Measurements from ENCODE around the gene LYST. TPM values are rescaled to one million over a fixed set of nuclear protein-coding genes. Genes with fewer than 3 reads are reported as not detected.

Gene LYST
- total RNA-seq, 8 experiments from 2014 or later: 9.1 to 28.5 (median 17.4) TPM

DNA sequence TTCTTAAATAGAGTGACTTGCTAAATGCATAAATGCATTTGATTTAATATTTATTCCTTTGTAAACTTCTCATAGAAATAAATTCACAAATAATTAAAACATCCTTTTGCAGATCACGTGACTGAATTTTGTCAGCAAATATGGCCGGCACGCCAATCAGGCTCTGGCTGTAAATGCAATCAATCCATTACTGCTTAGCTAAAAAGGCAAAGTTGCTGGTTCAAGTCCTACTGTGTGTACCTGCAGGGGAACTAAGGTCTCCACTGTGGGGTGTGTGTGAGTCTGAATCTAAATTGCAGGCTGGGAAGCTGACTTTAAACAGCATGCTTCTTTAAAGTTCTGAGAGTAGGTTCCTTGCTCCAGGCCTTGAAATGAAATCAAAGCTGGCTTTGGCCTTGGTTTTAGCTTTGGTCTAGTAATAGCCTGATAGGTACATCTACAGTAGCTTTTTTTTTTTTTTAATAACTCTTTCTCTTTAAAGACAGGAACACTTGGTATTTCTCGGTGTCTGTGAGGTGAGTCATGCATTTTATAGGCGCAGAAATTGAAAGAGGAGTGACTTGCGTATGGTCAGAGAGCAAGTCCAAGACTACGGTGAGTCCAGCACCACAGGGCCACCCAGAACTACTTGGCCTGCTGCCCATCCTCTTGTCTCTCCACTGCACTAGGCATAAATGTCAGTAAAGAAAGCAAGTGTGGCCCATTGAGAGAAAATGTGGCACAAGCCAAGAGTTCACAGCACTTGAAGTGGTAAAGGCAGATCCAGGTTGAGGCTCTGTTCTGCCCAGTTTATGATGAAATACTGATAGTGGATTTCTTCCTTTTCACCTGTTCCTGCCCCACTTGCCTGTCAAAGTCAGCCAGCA is 36.2 kb upstream of the LYST start:
- Histone ChIP-seq H3K4me3 (no peak overlapping the region), H3K27ac (no peak overlapping the region), H3K4me1 (replicated peaks in 1 of 2) (peaks cover 0 to 3% of the 10 kb centered on the region in 2 donors)
- WGBS, 10 experiments: 28 to 100% (median 76%) methylated on average over 2 to 7 of the region's 7 CpGs
- in situ Hi-C loops (cut with MboI; ENCODE audit: low pct_unique_long_range_greater_than_20kb in 2 of 9, low sequenced_read_pairs in 9 of 9, unreplicated experiment in 9 of 9): no loop called here
- ATAC-seq (replicated peaks in 6 of 8): peak in 7 of 8 experiments; percentile 31 to 95 (median 58)

DNA sequence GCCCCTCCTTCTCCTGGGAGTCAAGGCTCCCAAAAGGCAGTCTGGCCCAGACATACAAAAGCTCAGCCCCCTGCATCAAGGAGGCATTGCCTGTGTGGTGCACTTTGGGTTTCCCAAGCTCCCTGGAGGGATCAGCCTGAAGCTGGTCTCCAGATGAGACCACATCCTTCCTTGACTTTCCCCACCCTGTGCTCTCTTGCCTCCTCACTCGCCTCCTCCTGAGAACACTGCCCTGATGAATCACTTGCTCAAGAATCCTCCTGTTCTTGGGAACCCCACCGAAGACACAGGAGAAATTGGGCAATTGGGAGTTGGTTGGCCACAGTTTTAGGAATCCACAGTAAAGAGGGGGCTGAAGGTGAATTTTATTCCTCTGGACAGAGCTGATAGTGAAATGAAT is 34.8 kb upstream of the LYST start:
- Histone ChIP-seq H3K4me3 (no peak overlapping the region), H3K4me1 (replicated peaks in 1 of 2) (peaks cover 0 to 3% of the 10 kb centered on the region in 2 donors), H3K27ac (no peak overlapping the region)
- peak in 1 of 8 experiments; percentile 34 for ATAC-seq (replicated peaks in 6 of 8)
- in situ Hi-C loops (cut with MboI; ENCODE audit: low pct_unique_long_range_greater_than_20kb in 2 of 9, low sequenced_read_pairs in 9 of 9, unreplicated experiment in 9 of 9): no loop called here
- WGBS, 10 experiments: 0 to 100% (median 84%) methylated on average over 1 to 2 of the region's 2 CpGs; no CpG with 5 or more reads in 2 of the 10 experiments

DNA sequence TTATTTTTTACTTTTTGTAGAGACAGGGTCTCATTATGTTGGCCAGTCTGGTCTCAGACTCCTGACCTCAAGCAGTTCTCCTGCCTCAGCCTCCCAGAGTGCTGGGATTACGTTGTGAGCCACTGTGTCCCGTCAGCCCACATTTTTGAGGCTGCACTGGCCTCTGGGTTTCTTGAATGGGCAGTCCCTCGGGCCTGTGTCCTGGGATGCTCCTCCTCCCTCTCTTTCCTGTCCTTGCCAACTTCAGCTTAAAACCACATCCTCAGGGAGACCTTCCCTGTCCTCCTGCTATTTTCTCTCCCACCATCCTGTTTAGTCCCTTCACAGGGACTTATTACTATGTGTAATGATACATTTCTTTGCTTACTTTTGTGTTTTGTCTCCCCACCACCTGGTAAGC is 31.4 kb upstream of the LYST start:
- Histone ChIP-seq H3K27ac (no peak overlapping the region), H3K4me1 (replicated peaks in 1 of 2) (peaks cover 0 to 3% of the 10 kb centered on the region in 2 donors), H3K4me3 (no peak overlapping the region)
- in situ Hi-C loops (cut with MboI; ENCODE audit: low pct_unique_long_range_greater_than_20kb in 2 of 9, low sequenced_read_pairs in 9 of 9, unreplicated experiment in 9 of 9): no loop called here
- WGBS, 10 experiments: 17 to 70% (median 55%) methylated on average over 1 to 3 of the region's 3 CpGs; no CpG with 5 or more reads in 6 of the 10 experiments
- ATAC-seq (replicated peaks in 6 of 8): no peak

DNA sequence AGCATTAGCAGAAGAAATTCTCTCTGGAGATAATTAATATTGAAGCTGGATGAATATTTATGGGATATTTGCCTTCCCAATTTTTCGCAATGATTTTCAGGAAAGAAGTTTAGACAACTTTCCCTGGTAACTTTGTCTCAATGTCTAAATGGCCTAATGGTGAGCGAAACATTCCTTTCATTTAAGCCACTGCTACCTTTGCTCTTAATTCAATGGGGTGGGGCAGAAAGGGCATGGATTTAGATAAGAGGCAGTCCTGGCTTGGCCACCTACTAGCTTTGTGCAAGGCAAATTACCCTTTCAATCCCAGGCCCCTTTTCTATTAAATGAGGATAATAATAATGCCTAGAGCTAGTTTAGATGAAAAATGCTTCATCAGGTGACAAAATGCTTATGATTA is 27.1 kb upstream of the LYST start:
- H3K4me3 ChIP-seq: no peak overlapping the region
- in situ Hi-C loops (cut with MboI; ENCODE audit: low pct_unique_long_range_greater_than_20kb in 2 of 9, low sequenced_read_pairs in 9 of 9, unreplicated experiment in 9 of 9): no loop called here
- H3K4me1 ChIP-seq (replicated peaks in 1 of 2): no peaks in the 10 kb centered on the region
- whole genome bisulfite sequencing, 10 experiments: 52 to 100% (median 100%) methylated on average over 1 to 2 of the region's 2 CpGs
- H3K27ac ChIP-seq: no peak overlapping the region
- no peak for ATAC-seq (replicated peaks in 6 of 8)

DNA sequence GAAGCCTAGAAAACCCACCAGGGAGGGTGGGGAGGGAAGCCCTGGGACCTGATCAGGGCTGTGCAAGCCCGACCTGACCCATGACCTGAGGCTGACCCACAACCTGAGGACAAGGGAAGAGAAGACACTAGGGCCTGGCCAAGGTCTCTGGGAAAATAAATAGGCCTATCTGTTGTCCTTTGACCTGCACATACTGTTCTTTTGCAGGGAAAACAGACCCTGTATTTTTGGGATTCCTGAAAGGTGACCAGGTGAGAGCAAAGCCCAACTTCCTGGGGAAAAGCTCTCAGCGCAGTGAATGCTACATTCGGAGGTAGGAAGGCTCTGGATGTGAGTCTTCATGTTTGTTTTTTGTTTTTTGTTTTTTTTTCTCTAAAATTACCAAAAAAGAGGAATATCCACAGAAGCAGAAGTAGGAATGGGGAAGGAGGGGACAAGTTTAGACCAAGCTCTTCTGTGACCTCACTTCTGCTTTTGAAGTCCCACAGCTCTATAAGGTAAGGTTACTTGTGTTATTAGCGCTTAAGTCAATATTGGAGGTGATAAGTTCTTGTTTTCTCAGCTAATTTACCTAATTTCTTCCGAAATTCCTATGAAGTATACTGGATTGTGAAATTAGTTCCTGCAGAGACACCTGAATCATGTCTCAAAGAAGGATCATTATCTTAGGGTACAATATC is 26.2 kb upstream of the LYST start:
- WGBS, 10 experiments: 80 to 98% (median 91%) methylated on average over 1 to 5 of the region's 5 CpGs
- no peak for ATAC-seq (replicated peaks in 6 of 8)
- in situ Hi-C loops (cut with MboI; ENCODE audit: low pct_unique_long_range_greater_than_20kb in 2 of 9, low sequenced_read_pairs in 9 of 9, unreplicated experiment in 9 of 9): no loop called here
- H3K27ac ChIP-seq: no peak overlapping the region
- H3K4me1 ChIP-seq (replicated peaks in 1 of 2): no peaks in the 10 kb centered on the region
- H3K4me3 ChIP-seq: no peak overlapping the region

DNA sequence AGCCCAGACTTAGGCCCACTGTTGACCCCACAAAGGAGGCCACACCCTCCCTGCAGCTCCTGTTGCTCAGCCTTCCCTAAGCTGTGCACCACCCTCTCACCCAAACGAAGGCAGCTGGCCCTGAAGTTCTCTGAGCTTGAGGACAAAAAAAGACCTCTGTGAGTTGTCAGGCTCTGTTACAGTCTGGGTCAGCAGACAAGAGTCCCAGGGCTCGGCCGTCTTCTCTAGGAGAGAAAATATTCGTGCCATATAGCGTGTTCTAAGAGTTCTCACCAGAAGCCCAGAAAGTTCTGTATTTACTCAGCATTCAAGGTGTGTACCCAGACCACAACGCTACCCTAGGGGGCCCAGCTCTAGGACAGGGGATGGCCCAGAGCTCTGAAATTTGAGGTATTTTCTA is 25.5 kb upstream of the LYST start:
- Histone ChIP-seq H3K4me1 (replicated peaks in 1 of 2) (no peaks in the 10 kb centered on the region), H3K4me3 (no peak overlapping the region), H3K27ac (no peak overlapping the region)
- peak in 3 of 8 experiments; percentile 25 to 65 (median 41) for ATAC-seq (replicated peaks in 6 of 8)
- 60 to 84% (median 81%) methylated on average over 1 to 6 of the region's 6 CpGs; no CpG with 5 or more reads in 3 of the 10 experiments for WGBS, 10 experiments
- in situ Hi-C loops (cut with MboI; ENCODE audit: low pct_unique_long_range_greater_than_20kb in 2 of 9, low sequenced_read_pairs in 9 of 9, unreplicated experiment in 9 of 9): no loop called here

DNA sequence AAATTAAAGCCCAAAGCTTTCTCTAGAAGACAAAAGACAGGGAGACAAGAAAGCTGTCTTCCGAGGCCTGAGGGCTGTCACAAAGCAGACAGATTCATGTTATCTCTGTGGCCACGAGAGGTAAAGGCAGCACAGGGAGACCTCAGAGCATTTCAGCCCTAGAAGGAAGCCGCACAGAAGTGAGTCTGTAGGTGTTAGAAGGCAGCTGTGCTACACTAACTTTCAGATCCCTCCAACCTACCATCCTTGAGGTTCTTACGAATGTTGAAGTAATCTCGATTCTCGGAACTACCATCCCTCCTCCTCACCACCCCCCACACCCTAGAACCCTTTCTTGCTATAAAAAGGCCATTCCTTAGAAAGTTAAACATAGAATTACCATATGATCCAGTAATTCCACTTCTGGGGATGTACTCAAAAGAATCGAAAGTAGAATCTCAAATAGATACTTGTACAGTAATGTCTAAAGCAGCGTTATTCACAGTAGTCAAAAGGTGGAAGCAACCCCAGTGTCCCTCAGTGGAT is 21.5 kb upstream of the LYST start:
- in situ Hi-C loops (cut with MboI; ENCODE audit: low pct_unique_long_range_greater_than_20kb in 2 of 9, low sequenced_read_pairs in 9 of 9, unreplicated experiment in 9 of 9): no loop called here
- no peak overlapping the region for H3K27ac ChIP-seq
- no peaks in the 10 kb centered on the region for H3K4me1 ChIP-seq (replicated peaks in 1 of 2)
- no peak for ATAC-seq (replicated peaks in 6 of 8)
- no peak overlapping the region for H3K4me3 ChIP-seq
- WGBS, 10 experiments: 59 to 94% (median 88%) methylated on average over 2 to 8 of the region's 8 CpGs

DNA sequence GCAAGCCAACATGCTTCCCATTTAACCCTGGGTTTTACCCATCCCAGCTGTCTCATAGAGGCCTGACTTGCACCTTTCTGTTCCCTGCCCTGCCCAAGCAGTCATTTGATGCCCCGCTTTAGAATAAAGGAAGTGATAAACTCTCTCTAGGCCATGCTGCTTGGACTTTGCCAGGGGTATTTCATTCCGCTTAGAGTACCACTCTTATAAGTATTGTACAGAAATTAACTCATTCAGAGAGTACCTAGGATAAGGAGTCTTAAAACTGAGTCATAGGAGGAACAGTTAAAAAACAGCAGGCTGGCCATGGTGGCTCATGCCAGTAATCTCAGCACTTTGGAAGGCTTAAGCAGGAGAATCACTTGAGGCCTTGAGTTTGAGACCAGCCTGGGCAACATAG is 21.0 kb upstream of the LYST start:
- in situ Hi-C loops (cut with MboI; ENCODE audit: low pct_unique_long_range_greater_than_20kb in 2 of 9, low sequenced_read_pairs in 9 of 9, unreplicated experiment in 9 of 9): no loop called here
- WGBS, 10 experiments: 83 to 92% (median 88%) methylated on average over 1 to 2 of the region's 2 CpGs; no CpG with 5 or more reads in 5 of the 10 experiments
- H3K4me1 ChIP-seq (replicated peaks in 1 of 2): no peaks in the 10 kb centered on the region
- ATAC-seq (replicated peaks in 6 of 8): no peak
- H3K4me3 ChIP-seq: no peak overlapping the region
- no peak overlapping the region for H3K27ac ChIP-seq

DNA sequence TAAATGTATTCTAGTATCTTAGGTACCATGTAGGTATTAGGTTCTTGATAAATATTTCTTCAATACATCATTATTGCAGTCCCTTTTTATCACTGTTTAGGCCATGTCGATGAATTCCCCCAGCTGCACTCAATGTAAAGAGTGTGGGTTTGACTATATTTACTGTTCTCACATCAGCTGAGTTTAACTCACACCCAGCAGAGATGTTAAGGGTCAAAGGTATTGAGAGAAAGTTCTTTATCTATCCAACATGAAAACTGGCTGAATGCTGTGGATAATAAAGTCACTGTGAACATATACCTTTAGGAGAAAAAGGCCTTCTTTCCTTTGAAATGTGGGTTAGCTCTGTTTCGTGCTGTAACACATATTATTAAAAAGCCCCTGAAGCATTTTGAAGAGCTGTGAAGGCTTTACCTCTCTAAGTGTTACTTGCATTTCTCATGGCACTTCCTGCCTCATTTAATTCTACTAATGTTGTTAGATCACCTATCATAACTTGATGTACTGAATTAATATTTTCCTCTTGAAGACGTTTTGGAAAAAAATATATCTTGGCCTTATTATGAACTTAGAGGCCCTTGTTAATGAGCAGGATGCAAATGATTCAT is 19.1 kb upstream of the LYST start:
- H3K27ac ChIP-seq: no peak overlapping the region
- WGBS, 10 experiments: 17 to 83% (median 67%) methylated on average over 2 to 3 of the region's 3 CpGs; no CpG with 5 or more reads in 2 of the 10 experiments
- no peaks in the 10 kb centered on the region for H3K4me1 ChIP-seq (replicated peaks in 1 of 2)
- no peak overlapping the region for H3K4me3 ChIP-seq
- no peak for ATAC-seq (replicated peaks in 6 of 8)
- in situ Hi-C loops (cut with MboI; ENCODE audit: low pct_unique_long_range_greater_than_20kb in 2 of 9, low sequenced_read_pairs in 9 of 9, unreplicated experiment in 9 of 9): no loop called here

DNA sequence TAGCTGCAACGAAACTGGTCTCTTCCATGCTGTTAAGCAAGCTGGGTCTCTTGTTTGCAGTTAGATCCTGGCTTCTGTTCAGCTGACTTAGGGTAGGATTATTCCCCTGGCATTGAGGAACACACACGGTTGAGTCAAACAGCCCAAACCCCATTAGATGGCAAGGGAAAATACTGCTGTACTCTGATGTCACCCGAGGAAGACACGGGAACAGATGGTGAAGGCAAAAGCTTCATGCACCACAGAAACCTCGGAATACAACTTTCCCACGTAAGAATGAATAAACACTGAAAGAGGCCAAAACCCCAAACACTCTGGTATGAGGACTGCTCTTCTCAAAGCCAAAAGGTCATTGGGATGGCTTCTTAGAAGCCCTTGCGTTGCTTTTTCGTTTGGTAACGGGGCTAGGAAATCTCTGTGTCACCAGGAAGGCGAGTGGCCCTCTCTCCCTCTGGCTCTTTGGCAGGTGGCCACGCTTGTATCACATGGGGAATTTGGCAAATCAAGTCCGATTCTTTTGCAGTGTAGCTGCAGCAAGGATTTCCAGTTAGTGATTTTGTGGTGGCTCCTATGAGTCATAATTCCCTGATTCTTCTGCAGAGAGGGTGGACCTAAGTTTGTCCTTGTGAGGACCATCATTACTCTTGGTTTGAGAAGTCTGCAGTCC is 16.7 kb upstream of the LYST start:
- H3K4me1 ChIP-seq (replicated peaks in 1 of 2): no peaks in the 10 kb centered on the region
- in situ Hi-C loops (cut with MboI; ENCODE audit: low pct_unique_long_range_greater_than_20kb in 2 of 9, low sequenced_read_pairs in 9 of 9, unreplicated experiment in 9 of 9): no loop called here
- ATAC-seq (replicated peaks in 6 of 8): peak in 3 of 8 experiments; percentile 70 to 91 (median 89)
- H3K27ac ChIP-seq: no peak overlapping the region
- 10 to 91% (median 46%) methylated on average over 3 to 12 of the region's 12 CpGs; no CpG with 5 or more reads in 2 of the 10 experiments for whole genome bisulfite sequencing, 10 experiments
- no peak overlapping the region for H3K4me3 ChIP-seq

DNA sequence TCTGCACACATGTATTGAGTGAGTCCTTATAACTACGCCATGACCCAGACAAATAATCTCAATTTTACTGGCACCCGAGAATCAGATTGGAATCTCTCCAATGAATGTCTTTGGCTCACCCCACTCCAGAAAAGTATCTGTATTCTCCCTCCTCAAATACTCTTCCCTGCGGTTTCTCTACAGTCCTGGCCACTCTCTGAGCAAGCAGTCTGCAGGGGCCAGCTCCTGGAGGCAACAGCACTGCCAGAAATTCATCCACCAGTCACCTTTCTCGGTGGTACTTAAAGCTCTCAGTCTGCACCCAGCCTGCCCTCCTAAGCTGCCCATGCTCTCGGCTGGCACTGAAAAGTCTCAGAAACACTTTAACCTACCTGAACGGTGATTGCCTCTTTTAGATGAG is 16.1 kb upstream of the LYST start:
- in situ Hi-C loops (cut with MboI; ENCODE audit: low pct_unique_long_range_greater_than_20kb in 2 of 9, low sequenced_read_pairs in 9 of 9, unreplicated experiment in 9 of 9): no loop called here
- ATAC-seq (replicated peaks in 6 of 8): no peak
- WGBS, 10 experiments: 64 to 100% (median 89%) methylated on average over 1 to 6 of the region's 6 CpGs; no CpG with 5 or more reads in 2 of the 10 experiments
- no peak overlapping the region for H3K27ac ChIP-seq
- H3K4me3 ChIP-seq: no peak overlapping the region
- no peaks in the 10 kb centered on the region for H3K4me1 ChIP-seq (replicated peaks in 1 of 2)

DNA sequence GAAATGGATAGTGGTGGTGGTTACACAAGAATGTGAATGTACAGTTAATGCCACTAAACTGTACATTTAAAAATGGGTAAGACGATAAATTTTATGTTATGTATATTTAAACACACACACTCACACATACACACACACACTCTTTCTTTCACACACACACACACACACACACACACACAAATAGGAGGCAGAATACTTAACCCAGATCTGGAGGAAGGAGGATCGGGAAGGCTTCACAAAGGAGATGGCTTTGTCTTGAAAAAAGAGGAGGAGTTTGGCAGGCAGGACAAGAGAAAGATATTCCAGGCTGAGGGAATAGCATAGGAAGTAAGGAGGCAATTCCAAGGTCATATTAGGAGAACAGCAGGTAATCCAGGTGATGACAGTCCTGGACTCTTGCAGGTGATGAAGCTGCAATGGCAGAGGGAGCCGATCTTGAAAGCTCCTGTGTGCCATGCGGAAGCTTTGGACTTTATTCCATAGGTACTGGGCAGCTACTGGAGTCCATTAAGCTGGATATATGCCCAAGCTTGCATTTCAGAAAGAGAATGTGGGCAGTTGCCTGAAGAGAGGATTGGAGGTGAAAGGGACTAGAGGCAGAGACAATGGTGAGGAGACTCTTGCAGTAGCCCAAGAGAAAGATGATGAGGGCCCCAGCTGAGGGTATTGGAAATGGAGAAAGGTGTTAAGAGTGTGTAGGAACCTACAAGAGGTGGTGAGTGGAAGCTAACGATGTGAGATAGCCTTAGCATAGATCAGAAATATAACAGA is 15.4 kb upstream of the LYST start:
- in situ Hi-C loops (cut with MboI; ENCODE audit: low pct_unique_long_range_greater_than_20kb in 2 of 9, low sequenced_read_pairs in 9 of 9, unreplicated experiment in 9 of 9): no loop called here
- WGBS, 10 experiments: 70 to 100% (median 87%) methylated on average over 1 to 5 of the region's 5 CpGs
- ATAC-seq (replicated peaks in 6 of 8): no peak
- Histone ChIP-seq H3K27ac (no peak overlapping the region), H3K4me3 (no peak overlapping the region), H3K4me1 (replicated peaks in 1 of 2) (no peaks in the 10 kb centered on the region)
